Measurements from ENCODE around the gene PTPN4.

Gene PTPN4

GRCh38 chr2:119859528-119859927 lies 99.8 kb downstream of the PTPN4 start:
- DNase-seq (ENCODE audit: low spot score): no peak

- no peak for DNase-seq (ENCODE audit: low spot score)
Observed at GRCh38 chr2:119860924-119861323, 101.2 kb downstream of the PTPN4 start.

- DNase-seq (ENCODE audit: low spot score): no peak
Observed at GRCh38 chr2:119862127-119862889, 102.6 kb downstream of the PTPN4 start.

- DNase-seq (ENCODE audit: low spot score): no peak
Observed at GRCh38 chr2:119864318-119864717, 104.6 kb downstream of the PTPN4 start.

- no peak for DNase-seq (ENCODE audit: low spot score)
Observed at GRCh38 chr2:119871725-119872124, 112.0 kb downstream of the PTPN4 start.

GRCh38 chr2:119873350-119874315 lies 113.9 kb downstream of the PTPN4 start:
- no peak for DNase-seq (ENCODE audit: low spot score)

- no peak for DNase-seq (ENCODE audit: low spot score)
Observed at GRCh38 chr2:119879502-119879901, 119.8 kb downstream of the PTPN4 start.

GRCh38 chr2:119888680-119889079 lies 129.0 kb downstream of the PTPN4 start:
- DNase-seq (ENCODE audit: low spot score): no peak

- DNase-seq (ENCODE audit: low spot score): no peak
Observed at GRCh38 chr2:119897736-119898395, 138.1 kb downstream of the PTPN4 start.

- DNase-seq (ENCODE audit: low spot score): no peak
Observed at GRCh38 chr2:119901013-119901412, 141.3 kb downstream of the PTPN4 start.

GRCh38 chr2:119910566-119910965 lies 150.8 kb downstream of the PTPN4 start:
- DNase-seq (ENCODE audit: low spot score): no peak

- DNase-seq (ENCODE audit: low spot score): no peak
Observed at GRCh38 chr2:119914266-119914665, 154.5 kb downstream of the PTPN4 start.

- no peak for DNase-seq (ENCODE audit: low spot score)
Observed at GRCh38 chr2:119921825-119922224, 162.1 kb downstream of the PTPN4 start.

- no peak for DNase-seq (ENCODE audit: low spot score)
Observed at GRCh38 chr2:119922699-119923098, 163.0 kb downstream of the PTPN4 start.

- no peak for DNase-seq (ENCODE audit: low spot score)
Observed at GRCh38 chr2:119929537-119929936, 169.8 kb downstream of the PTPN4 start.

- DNase-seq (ENCODE audit: low spot score): no peak
Observed at GRCh38 chr2:119932809-119933208, 173.1 kb downstream of the PTPN4 start.

- DNase-seq (ENCODE audit: low spot score): no peak
Observed at GRCh38 chr2:119934319-119934718, 174.6 kb downstream of the PTPN4 start.

- DNase-seq (ENCODE audit: low spot score): no peak
Observed at GRCh38 chr2:119937680-119938079, 178.0 kb downstream of the PTPN4 start.

- DNase-seq (ENCODE audit: low spot score): no peak
Observed at GRCh38 chr2:119939915-119940314, 180.2 kb downstream of the PTPN4 start.

GRCh38 chr2:119940856-119941255 lies 181.1 kb downstream of the PTPN4 start:
- no peak for DNase-seq (ENCODE audit: low spot score)

- DNase-seq (ENCODE audit: low spot score): no peak
Observed at GRCh38 chr2:119941388-119941787, 181.7 kb downstream of the PTPN4 start.

GRCh38 chr2:119941981-119942513 lies 182.3 kb downstream of the PTPN4 start:
- no peak for DNase-seq (ENCODE audit: low spot score)
